Measurements from ENCODE around the gene TRAPPC14. TPM values are rescaled to one million over a fixed set of nuclear protein-coding genes. Genes with fewer than 3 reads are reported as not detected.

TRAPPC14 gene
- total RNA-seq, 1 donor from 2014 or later: 65.3 TPM

GRCh38 chr7:100171840-100172239, 13.3 kb upstream of the TRAPPC14 start:
- H3K9me3 Mint-ChIP-seq: no peaks in the 10 kb centered on the region
- ChIA-PET POLR2A (interaction anchor here (0.6 to 1.6 kb wide), 4 partner anchors 17 to 1685 kb away, joined by 3 to 8 read pairs (median 4); partner anchors contain the start of gene LAMTOR4), CTCF (no interaction called here)
- no peak for DNase-seq
- TF ChIP-seq, protein P1, sequence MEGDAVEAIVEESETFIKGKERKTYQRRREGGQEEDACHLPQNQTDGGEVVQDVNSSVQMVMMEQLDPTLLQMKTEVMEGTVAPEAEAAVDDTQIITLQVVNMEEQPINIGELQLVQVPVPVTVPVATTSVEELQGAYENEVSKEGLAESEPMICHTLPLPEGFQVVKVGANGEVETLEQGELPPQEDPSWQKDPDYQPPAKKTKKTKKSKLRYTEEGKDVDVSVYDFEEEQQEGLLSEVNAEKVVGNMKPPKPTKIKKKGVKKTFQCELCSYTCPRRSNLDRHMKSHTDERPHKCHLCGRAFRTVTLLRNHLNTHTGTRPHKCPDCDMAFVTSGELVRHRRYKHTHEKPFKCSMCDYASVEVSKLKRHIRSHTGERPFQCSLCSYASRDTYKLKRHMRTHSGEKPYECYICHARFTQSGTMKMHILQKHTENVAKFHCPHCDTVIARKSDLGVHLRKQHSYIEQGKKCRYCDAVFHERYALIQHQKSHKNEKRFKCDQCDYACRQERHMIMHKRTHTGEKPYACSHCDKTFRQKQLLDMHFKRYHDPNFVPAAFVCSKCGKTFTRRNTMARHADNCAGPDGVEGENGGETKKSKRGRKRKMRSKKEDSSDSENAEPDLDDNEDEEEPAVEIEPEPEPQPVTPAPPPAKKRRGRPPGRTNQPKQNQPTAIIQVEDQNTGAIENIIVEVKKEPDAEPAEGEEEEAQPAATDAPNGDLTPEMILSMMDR (IDR thresholded peaks at IDR 0.05): no peak
- intact Hi-C loops (cut with micrococcal nuclease): no loop called here
- H3K27me3 Mint-ChIP-seq: peaks cover 34% of the 10 kb centered on the region
- H3K4me1 Mint-ChIP-seq: peaks cover 40% of the 10 kb centered on the region
- H3K27ac Mint-ChIP-seq: peak overlapping the region; percentile 39
- no peak for ATAC-seq (ENCODE audit: low read depth)
- H3K4me3 Mint-ChIP-seq: peak overlapping the region; percentile 64
- no peaks in the 10 kb centered on the region for H3K36me3 Mint-ChIP-seq (ENCODE audit: low read depth)

DNA sequence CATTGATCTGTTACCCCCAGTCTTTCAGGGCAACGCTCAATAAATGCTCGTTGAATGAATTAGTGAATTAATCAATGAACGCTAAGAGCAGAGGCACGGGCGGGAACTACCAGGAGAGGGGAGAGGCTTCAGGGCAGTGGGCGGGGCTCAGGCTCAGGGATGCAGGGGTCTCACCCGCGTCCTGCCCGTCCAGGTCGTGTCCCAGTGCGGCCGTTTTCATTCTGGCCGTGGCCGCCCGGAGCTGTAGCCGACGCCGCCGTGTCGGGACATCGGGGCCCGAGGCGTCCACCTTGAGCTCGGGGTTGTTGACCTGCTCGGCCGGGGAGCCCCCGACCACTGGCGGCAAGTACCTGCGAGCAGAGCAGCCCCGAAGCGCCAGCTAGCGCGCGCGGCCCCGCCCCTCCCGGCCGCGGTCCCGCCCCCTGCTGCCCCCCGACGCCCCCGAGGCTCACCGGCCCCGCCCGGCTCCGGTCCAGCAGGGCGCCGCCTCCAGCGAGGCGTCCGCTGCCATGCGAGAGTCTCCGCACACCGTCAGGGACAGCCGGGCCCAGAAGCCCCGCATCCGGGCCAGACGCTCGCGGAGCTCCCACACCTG, 12.7 kb upstream of the TRAPPC14 start:
- ATAC-seq (ENCODE audit: low read depth): peak; percentile 54

GRCh38 chr7:100170101-100170897, 11.8 kb upstream of the TRAPPC14 start:
- TF ChIP-seq, protein P1 (IDR thresholded peaks at IDR 0.05): no peak
- ChIA-PET CTCF (no interaction called here), POLR2A (interaction anchor here (0.6 to 1.6 kb wide), 2 partner anchors 16 to 22 kb away, joined by 3 to 5 read pairs; partner anchors contain the start of gene LAMTOR4)
- peaks cover 43% of the 10 kb centered on the region for H3K27me3 Mint-ChIP-seq
- DNase-seq (no peak), ATAC-seq (ENCODE audit: low read depth) (no peak)
- H3K27ac Mint-ChIP-seq: peak overlapping the region; percentile 53
- intact Hi-C loops (cut with micrococcal nuclease): no loop called here
- no peaks in the 10 kb centered on the region for H3K9me3 Mint-ChIP-seq
- H3K36me3 Mint-ChIP-seq (ENCODE audit: low read depth): no peaks in the 10 kb centered on the region
- peak overlapping the region; percentile 64 for H3K4me3 Mint-ChIP-seq
- peaks cover 41% of the 10 kb centered on the region for H3K4me1 Mint-ChIP-seq

More for the DNA sequence above, 12.7 kb upstream of the TRAPPC14 start:
- ChIA-PET CTCF (no interaction called here), POLR2A (interaction anchor here (0.6 to 1.6 kb wide), 5 partner anchors 13 to 265 kb away, joined by 3 to 8 read pairs (median 3); partner anchors contain the start of genes LAMTOR4 and PPP1R35)
- peaks cover 41% of the 10 kb centered on the region for H3K27me3 Mint-ChIP-seq
- H3K4me3 Mint-ChIP-seq: peak overlapping the region; percentile 28
- intact Hi-C loops (cut with micrococcal nuclease): no loop called here
- H3K36me3 Mint-ChIP-seq (ENCODE audit: low read depth): no peaks in the 10 kb centered on the region
- H3K9me3 Mint-ChIP-seq: no peaks in the 10 kb centered on the region
- TF ChIP-seq, protein P1 (IDR thresholded peaks at IDR 0.05): no peak
- H3K27ac Mint-ChIP-seq: no peak overlapping the region
- peaks cover 39% of the 10 kb centered on the region for H3K4me1 Mint-ChIP-seq
- no peak for DNase-seq

- no peak for DNase-seq
- no peak overlapping the region for H3K27ac Mint-ChIP-seq
Measured at GRCh38 chr7:100169147-100169850, 10.8 kb upstream of the TRAPPC14 start.

More at GRCh38 chr7:100169147-100169850, 10.8 kb upstream of the TRAPPC14 start:
- Mint-ChIP-seq H3K27me3 (peaks cover 43% of the 10 kb centered on the region), H3K36me3 (ENCODE audit: low read depth) (no peaks in the 10 kb centered on the region), H3K4me1 (peaks cover 41% of the 10 kb centered on the region), H3K4me3 (peak overlapping the region; percentile 64), H3K9me3 (no peaks in the 10 kb centered on the region)
- ATAC-seq (ENCODE audit: low read depth): no peak
- intact Hi-C loops (cut with micrococcal nuclease): no loop called here
- TF ChIP-seq, protein P1 (IDR thresholded peaks at IDR 0.05): no peak
- POLR2A ChIA-PET: interaction anchor here (0.6 to 1.1 kb wide), 2 partner anchors 21 kb away, joined by 3 read pairs; partner anchors contain the start of gene LAMTOR4
- CTCF ChIA-PET: no interaction called here

Data from activated B cell treated with CpG ODN at 0.5 μM for 24 hours (primary cell).